ENCODE data around the gene MED29.
A peak's percentile ranks its signal among the peaks of the same experiment; 100 is the strongest.

- no peak for TF ChIP-seq RFX5 (IDR thresholded peaks at IDR 0.05)
- TF ChIP-seq CTCF (IDR thresholded peaks at IDR 0.05) = no peak
- no peak for TF ChIP-seq POLR2A (IDR thresholded peaks at IDR 0.05; ENCODE audit: low read length)
- no peak for TF ChIP-seq EP300 (IDR thresholded peaks at IDR 0.05)
- TF ChIP-seq RAD21 (conservative IDR thresholded peaks at IDR 0.05 in 1 of 2, IDR thresholded peaks at IDR 0.05 in 1 of 2) = no peak
- TF ChIP-seq MAX (IDR thresholded peaks at IDR 0.05) = no peak
- no peak for TF ChIP-seq POLR2AphosphoS2 (conservative IDR thresholded peaks at IDR 0.05; ENCODE audit: low read length)
- 0 out of 2 replicates have a peak, but pooled peaks have one; percentile 2 for TF ChIP-seq ESRRA (IDR thresholded peaks at IDR 0.05; ENCODE audit: borderline replicate concordance, low read length)
- no peak for TF ChIP-seq CHD2 (IDR thresholded peaks at IDR 0.05; ENCODE audit: low read length, partially characterized antibody)
- TF ChIP-seq JUNB (IDR thresholded peaks at IDR 0.05) = no peak
- no peak for TF ChIP-seq CEBPB (IDR thresholded peaks at IDR 0.05)
- TF ChIP-seq MYC (IDR thresholded peaks at IDR 0.05; ENCODE audit: borderline replicate concordance, low read length) = no peak
- TF ChIP-seq SMC3 (IDR thresholded peaks at IDR 0.05) = no peak
Measured at GRCh38 chr19:39360599-39360998, 30.6 kb upstream of the MED29 start.
